Activated CD4-positive, CD25-positive, alpha-beta regulatory T cell treated with anti-CD3 and anti-CD28 coated beads, Interleukin-2, amount 50 U/mL, for 72 hours (primary cell): Measurements from ENCODE around the gene KCNMB2.

Source experiments
- DNase-seq: peaks from one replicate; pipeline ENCODE4 v3.0.0; 2021

KCNMB2 gene

GRCh38 chr3:178765472-178765871 lies 229.2 kb downstream of the KCNMB2 start:
- DNase-seq = no peak

- DNase-seq = no peak
These were observed 231.3 kb downstream of the KCNMB2 start for GRCh38 chr3:178767581-178767980.

GRCh38 chr3:178768072-178768864 lies 232.0 kb downstream of the KCNMB2 start:
- no peak for DNase-seq

- DNase-seq = no peak
These were observed 235.3 kb downstream of the KCNMB2 start for GRCh38 chr3:178771511-178771910.

GRCh38 chr3:178772746-178773145 lies 236.5 kb downstream of the KCNMB2 start:
- no peak for DNase-seq

- no peak for DNase-seq
These were observed 237.1 kb downstream of the KCNMB2 start for GRCh38 chr3:178773358-178773757.

GRCh38 chr3:178777718-178778411 lies 241.6 kb downstream of the KCNMB2 start:
- DNase-seq = no peak

GRCh38 chr3:178778589-178778988 lies 242.4 kb downstream of the KCNMB2 start:
- DNase-seq = no peak

- no peak for DNase-seq
These were observed 249.7 kb downstream of the KCNMB2 start for GRCh38 chr3:178785961-178786360.

GRCh38 chr3:178787960-178788359 lies 251.7 kb downstream of the KCNMB2 start:
- DNase-seq = no peak

- DNase-seq = no peak
These were observed 258.5 kb downstream of the KCNMB2 start for GRCh38 chr3:178794711-178795110.

- no peak for DNase-seq
These were observed 259.1 kb downstream of the KCNMB2 start for GRCh38 chr3:178795349-178795748.

GRCh38 chr3:178802259-178802658 lies 266.0 kb downstream of the KCNMB2 start:
- DNase-seq = no peak

- no peak for DNase-seq
These were observed 266.9 kb downstream of the KCNMB2 start for GRCh38 chr3:178802993-178803693.

- DNase-seq = no peak
These were observed 268.4 kb downstream of the KCNMB2 start for GRCh38 chr3:178804606-178805005.

GRCh38 chr3:178805741-178806140 lies 269.5 kb downstream of the KCNMB2 start:
- DNase-seq = no peak

- no peak for DNase-seq
These were observed 270.4 kb downstream of the KCNMB2 start for GRCh38 chr3:178806651-178807050.

GRCh38 chr3:178807694-178808093 lies 271.5 kb downstream of the KCNMB2 start:
- no peak for DNase-seq

GRCh38 chr3:178808748-178809147 lies 272.5 kb downstream of the KCNMB2 start:
- no peak for DNase-seq

GRCh38 chr3:178810181-178810580 lies 273.9 kb downstream of the KCNMB2 start:
- DNase-seq = no peak

- no peak for DNase-seq
These were observed 286.5 kb downstream of the KCNMB2 start for GRCh38 chr3:178822722-178823121.

GRCh38 chr3:178823150-178823549 lies 286.9 kb downstream of the KCNMB2 start:
- no peak for DNase-seq

GRCh38 chr3:178823591-178824246 lies 287.5 kb downstream of the KCNMB2 start:
- no peak for DNase-seq
